Esophagus muscularis mucosa (tissue), 3 donors: ENCODE data around the gene PSMB9.

Experiments used
- CTCF ChIP-seq, 3 experiments: fragments of 200-600 bp in 2 of 3; fragments of 450-650 bp in 1 of 3; sonication (generic) in 2 of 3; IDR thresholded peaks; one replicate each; pipeline ENCODE4 v1.5.1; 2017 to 2019; ENCODE audit warnings: antibody characterized with exemption in 3 of 3, mild to moderate bottlenecking in 2 of 3, moderate library complexity in 1 of 3
- POLR2AphosphoS5 ChIP-seq, 2 donors: sonication (generic); formaldehyde crosslinking; IDR thresholded peaks; one replicate each; pipeline ENCODE4 v1.6.1; 2017; ENCODE audit warnings: antibody characterized with exemption in 2 of 2

- TF ChIP-seq CTCF (IDR thresholded peaks at IDR 0.05) (no peak), POLR2AphosphoS5 (IDR thresholded peaks at IDR 0.05) (no peak)
Observed at GRCh38 chr6:32852018-32852843, 1.8 kb upstream of the PSMB9 start.
